HepG2 (cell line): ENCODE results near the gene C19orf73. TPM values are rescaled to one million over a fixed set of nuclear protein-coding genes. Genes with fewer than 3 reads are reported as not detected.

Experiments used
- AKAP8 ChIP-seq: sonication (generic); formaldehyde crosslinking; IDR thresholded peaks from 2 replicates; pipeline ENCODE4 v1.5.1; 2020; ENCODE audit warnings: mild to moderate bottlenecking, missing genetic modification reagents
- ARNTL ChIP-seq: sonication (generic); formaldehyde crosslinking; IDR thresholded peaks from 2 replicates; pipeline ENCODE4 v1.4.0; 2020; ENCODE audit warnings: mild to moderate bottlenecking, missing genetic modification reagents
- CAMTA2 ChIP-seq: sonication (generic); formaldehyde crosslinking; IDR thresholded peaks from 2 replicates; pipeline ENCODE4 v1.4.0; 2020; ENCODE audit warnings: mild to moderate bottlenecking, missing genetic modification reagents, borderline replicate concordance
- CEBPB ChIP-seq: IDR thresholded peaks from 2 replicates; pipeline ENCODE4 v1.6.1; 2011; ENCODE audit warnings: low read depth, low read length, improper control_type of control experiment, borderline replicate concordance
- GATAD2A ChIP-seq: IDR thresholded peaks from 2 replicates; pipeline ENCODE4 v1.6.1; 2016
- HOXA9 ChIP-seq: sonication (generic); formaldehyde crosslinking; IDR thresholded peaks from 2 replicates; pipeline ENCODE4 v1.8.1; 2022; ENCODE audit warnings: missing genetic modification reagents, mild to moderate bottlenecking, moderate library complexity, borderline replicate concordance
- MLLT10 ChIP-seq: sonication (generic); formaldehyde crosslinking; IDR thresholded peaks from 2 replicates; pipeline ENCODE4 v1.4.0; 2020; ENCODE audit warnings: missing genetic modification reagents
- POLR2AphosphoS5 ChIP-seq: IDR thresholded peaks from 2 replicates; pipeline ENCODE4 v1.6.1; 2012; ENCODE audit warnings: low read depth, low read length
- SALL2 ChIP-seq: sonication (generic); formaldehyde crosslinking; IDR thresholded peaks from 2 replicates; pipeline ENCODE4 v1.8.1; 2023; ENCODE audit warnings: mild to moderate bottlenecking, missing genetic modification reagents, inconsistent platforms
- ZFP36 ChIP-seq: fragments of 150-350 bp; IDR thresholded peaks from 2 replicates; pipeline ENCODE4 v1.6.1; 2018; ENCODE audit warnings: borderline replicate concordance, low read length, low read depth; ENCODE audit not compliant: partially characterized antibody
- ZFP36L1 ChIP-seq: sonication (generic); formaldehyde crosslinking; IDR thresholded peaks from 2 replicates; pipeline ENCODE4 v1.8.0; 2022; ENCODE audit warnings: mild to moderate bottlenecking, missing genetic modification reagents, moderate library complexity
- ZNF251 ChIP-seq: sonication (generic); formaldehyde crosslinking; IDR thresholded peaks from 2 replicates; pipeline ENCODE4 v1.9.0; 2021; ENCODE audit warnings: mild to moderate bottlenecking, missing genetic modification reagents
- ZNF558 ChIP-seq: sonication (generic); formaldehyde crosslinking; IDR thresholded peaks from 2 replicates; pipeline ENCODE4 v1.9.0; 2022; ENCODE audit warnings: mild to moderate bottlenecking, missing genetic modification reagents, borderline replicate concordance
- ZNF724P ChIP-seq: sonication (generic); formaldehyde crosslinking; IDR thresholded peaks from 2 replicates; pipeline ENCODE4 v1.8.0; 2022; ENCODE audit warnings: missing genetic modification reagents, borderline replicate concordance
- polyA plus RNA-seq, 8 experiments: library from polyadenylated mRNA; depleted of rRNA in 3 of 8; stranded (reverse) in 7 of 8; unstranded in 1 of 8; fragments of >200 nt; fragmentation: Illumina TruSeq in 4 of 8; extraction: Trizol in 4 of 8; gene quantifications; 2 replicates each; pipeline versions ENCODE4 v1.2.1 to v1.2.3, GENCODE V29; 2011 to 2016; ENCODE audit warnings: low read depth in 4 of 8, missing spikeins in 1 of 8, mixed read lengths in 1 of 8; ENCODE audit not compliant: insufficient read depth in 1 of 8
- total RNA-seq, 5 experiments: library from RNA; depleted of rRNA; stranded (reverse); fragments of >200 nt; fragmentation: Illumina TruSeq; extraction: Trizol; gene quantifications; 2 replicates each; pipeline ENCODE4 v1.2.3, GENCODE V29; 2016; ENCODE audit warnings: low read depth in 1 of 5
- TF ChIP-seq, protein P1 (sequence below): IDR thresholded peaks from 2 replicates; pipeline ENCODE4 v1.6.1; 2012; ENCODE audit warnings: low read length, improper control_type of control experiment
- TF ChIP-seq, protein P2 (sequence below): sonication (generic); formaldehyde crosslinking; IDR thresholded peaks from 2 replicates; pipeline ENCODE4 v1.4.0; 2020; ENCODE audit warnings: missing genetic modification reagents
- TF ChIP-seq, protein P3 (sequence below): sonication (generic); formaldehyde crosslinking; IDR thresholded peaks from 2 replicates; pipeline ENCODE4 v1.4.0; 2020; ENCODE audit warnings: missing genetic modification reagents
- TF ChIP-seq, protein P4 (sequence below): sonication (generic); formaldehyde crosslinking; IDR thresholded peaks from 2 replicates; pipeline ENCODE4 v1.4.0; 2020; ENCODE audit warnings: missing genetic modification reagents

Gene C19orf73
- total and polyA plus RNA-seq, 2 of the 13 experiments (the other 11 are each of a cell fraction or from before 2014, with no cell fraction given): 1.4 to 1.5 TPM

DNA sequence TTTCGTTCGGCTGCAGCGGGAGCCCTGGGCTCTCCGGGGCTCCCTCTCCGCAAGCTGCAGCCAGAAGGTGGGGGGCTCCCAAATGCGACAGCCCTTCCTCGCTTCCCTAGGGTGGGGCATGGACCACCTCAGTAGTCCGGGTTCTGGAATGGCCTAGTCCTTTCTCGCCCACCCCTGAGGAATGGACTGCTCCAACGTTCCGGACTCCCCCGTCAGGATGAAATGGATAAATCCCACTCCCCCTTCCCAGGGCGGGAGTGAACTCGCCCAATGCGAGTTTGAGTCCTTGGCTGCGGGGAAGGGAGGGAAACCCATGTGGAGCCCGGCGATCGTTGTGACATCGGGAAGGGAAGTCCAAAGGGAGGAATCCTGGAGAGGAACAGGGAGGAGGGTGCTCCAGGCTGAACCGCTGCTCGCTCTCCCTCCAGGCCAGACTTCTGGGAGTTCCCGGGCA is 30.7 kb upstream of the C19orf73 start (continued):
- TF ChIP-seq POLR2AphosphoS5 (no peak), ZFP36 (no peak), SALL2 (CRISPR knock-in tag) (no peak), MLLT10 (CRISPR knock-in tag) (no peak), CEBPB (0 out of 2 replicates have a peak, but pooled peaks have one; percentile 18), CAMTA2 (CRISPR knock-in tag) (no peak), HOXA9 (CRISPR knock-in tag) (peak; percentile 78; the same call in 1 of the 2 replicates), ZNF724P (CRISPR knock-in tag) (no peak), AKAP8 (CRISPR knock-in tag) (no peak), ZFP36L1 (CRISPR knock-in tag) (peak; percentile 43; the same call in 1 of the 2 replicates), ZNF251 (no peak), ARNTL (CRISPR knock-in tag) (no peak; the same call in 1 of the 2 replicates), ZNF558 (no peak; the same call in 1 of the 2 replicates), GATAD2A (no peak)
- TF ChIP-seq, protein P1, sequence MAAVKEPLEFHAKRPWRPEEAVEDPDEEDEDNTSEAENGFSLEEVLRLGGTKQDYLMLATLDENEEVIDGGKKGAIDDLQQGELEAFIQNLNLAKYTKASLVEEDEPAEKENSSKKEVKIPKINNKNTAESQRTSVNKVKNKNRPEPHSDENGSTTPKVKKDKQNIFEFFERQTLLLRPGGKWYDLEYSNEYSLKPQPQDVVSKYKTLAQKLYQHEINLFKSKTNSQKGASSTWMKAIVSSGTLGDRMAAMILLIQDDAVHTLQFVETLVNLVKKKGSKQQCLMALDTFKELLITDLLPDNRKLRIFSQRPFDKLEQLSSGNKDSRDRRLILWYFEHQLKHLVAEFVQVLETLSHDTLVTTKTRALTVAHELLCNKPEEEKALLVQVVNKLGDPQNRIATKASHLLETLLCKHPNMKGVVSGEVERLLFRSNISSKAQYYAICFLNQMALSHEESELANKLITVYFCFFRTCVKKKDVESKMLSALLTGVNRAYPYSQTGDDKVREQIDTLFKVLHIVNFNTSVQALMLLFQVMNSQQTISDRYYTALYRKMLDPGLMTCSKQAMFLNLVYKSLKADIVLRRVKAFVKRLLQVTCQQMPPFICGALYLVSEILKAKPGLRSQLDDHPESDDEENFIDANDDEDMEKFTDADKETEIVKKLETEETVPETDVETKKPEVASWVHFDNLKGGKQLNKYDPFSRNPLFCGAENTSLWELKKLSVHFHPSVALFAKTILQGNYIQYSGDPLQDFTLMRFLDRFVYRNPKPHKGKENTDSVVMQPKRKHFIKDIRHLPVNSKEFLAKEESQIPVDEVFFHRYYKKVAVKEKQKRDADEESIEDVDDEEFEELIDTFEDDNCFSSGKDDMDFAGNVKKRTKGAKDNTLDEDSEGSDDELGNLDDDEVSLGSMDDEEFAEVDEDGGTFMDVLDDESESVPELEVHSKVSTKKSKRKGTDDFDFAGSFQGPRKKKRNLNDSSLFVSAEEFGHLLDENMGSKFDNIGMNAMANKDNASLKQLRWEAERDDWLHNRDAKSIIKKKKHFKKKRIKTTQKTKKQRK: no peak
- TF ChIP-seq, protein P2, sequence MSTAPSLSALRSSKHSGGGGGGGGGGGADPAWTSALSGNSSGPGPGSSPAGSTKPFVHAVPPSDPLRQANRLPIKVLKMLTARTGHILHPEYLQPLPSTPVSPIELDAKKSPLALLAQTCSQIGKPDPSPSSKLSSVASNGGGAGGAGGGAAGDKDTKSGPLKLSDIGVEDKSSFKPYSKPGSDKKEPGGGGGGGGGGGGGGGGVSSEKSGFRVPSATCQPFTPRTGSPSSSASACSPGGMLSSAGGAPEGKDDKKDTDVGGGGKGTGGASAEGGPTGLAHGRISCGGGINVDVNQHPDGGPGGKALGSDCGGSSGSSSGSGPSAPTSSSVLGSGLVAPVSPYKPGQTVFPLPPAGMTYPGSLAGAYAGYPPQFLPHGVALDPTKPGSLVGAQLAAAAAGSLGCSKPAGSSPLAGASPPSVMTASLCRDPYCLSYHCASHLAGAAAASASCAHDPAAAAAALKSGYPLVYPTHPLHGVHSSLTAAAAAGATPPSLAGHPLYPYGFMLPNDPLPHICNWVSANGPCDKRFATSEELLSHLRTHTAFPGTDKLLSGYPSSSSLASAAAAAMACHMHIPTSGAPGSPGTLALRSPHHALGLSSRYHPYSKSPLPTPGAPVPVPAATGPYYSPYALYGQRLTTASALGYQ (CRISPR knock-in tag): no peak
- TF ChIP-seq, protein P3, sequence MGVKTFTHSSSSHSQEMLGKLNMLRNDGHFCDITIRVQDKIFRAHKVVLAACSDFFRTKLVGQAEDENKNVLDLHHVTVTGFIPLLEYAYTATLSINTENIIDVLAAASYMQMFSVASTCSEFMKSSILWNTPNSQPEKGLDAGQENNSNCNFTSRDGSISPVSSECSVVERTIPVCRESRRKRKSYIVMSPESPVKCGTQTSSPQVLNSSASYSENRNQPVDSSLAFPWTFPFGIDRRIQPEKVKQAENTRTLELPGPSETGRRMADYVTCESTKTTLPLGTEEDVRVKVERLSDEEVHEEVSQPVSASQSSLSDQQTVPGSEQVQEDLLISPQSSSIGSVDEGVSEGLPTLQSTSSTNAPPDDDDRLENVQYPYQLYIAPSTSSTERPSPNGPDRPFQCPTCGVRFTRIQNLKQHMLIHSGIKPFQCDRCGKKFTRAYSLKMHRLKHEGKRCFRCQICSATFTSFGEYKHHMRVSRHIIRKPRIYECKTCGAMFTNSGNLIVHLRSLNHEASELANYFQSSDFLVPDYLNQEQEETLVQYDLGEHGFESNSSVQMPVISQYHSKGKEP (CRISPR knock-in tag): no peak
- TF ChIP-seq, protein P4, sequence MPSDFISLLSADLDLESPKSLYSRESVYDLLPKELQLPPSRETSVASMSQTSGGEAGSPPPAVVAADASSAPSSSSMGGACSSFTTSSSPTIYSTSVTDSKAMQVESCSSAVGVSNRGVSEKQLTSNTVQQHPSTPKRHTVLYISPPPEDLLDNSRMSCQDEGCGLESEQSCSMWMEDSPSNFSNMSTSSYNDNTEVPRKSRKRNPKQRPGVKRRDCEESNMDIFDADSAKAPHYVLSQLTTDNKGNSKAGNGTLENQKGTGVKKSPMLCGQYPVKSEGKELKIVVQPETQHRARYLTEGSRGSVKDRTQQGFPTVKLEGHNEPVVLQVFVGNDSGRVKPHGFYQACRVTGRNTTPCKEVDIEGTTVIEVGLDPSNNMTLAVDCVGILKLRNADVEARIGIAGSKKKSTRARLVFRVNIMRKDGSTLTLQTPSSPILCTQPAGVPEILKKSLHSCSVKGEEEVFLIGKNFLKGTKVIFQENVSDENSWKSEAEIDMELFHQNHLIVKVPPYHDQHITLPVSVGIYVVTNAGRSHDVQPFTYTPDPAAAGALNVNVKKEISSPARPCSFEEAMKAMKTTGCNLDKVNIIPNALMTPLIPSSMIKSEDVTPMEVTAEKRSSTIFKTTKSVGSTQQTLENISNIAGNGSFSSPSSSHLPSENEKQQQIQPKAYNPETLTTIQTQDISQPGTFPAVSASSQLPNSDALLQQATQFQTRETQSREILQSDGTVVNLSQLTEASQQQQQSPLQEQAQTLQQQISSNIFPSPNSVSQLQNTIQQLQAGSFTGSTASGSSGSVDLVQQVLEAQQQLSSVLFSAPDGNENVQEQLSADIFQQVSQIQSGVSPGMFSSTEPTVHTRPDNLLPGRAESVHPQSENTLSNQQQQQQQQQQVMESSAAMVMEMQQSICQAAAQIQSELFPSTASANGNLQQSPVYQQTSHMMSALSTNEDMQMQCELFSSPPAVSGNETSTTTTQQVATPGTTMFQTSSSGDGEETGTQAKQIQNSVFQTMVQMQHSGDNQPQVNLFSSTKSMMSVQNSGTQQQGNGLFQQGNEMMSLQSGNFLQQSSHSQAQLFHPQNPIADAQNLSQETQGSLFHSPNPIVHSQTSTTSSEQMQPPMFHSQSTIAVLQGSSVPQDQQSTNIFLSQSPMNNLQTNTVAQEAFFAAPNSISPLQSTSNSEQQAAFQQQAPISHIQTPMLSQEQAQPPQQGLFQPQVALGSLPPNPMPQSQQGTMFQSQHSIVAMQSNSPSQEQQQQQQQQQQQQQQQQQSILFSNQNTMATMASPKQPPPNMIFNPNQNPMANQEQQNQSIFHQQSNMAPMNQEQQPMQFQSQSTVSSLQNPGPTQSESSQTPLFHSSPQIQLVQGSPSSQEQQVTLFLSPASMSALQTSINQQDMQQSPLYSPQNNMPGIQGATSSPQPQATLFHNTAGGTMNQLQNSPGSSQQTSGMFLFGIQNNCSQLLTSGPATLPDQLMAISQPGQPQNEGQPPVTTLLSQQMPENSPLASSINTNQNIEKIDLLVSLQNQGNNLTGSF (CRISPR knock-in tag): no peak
